ENCODE measurements around the gene ADAMTS2. TPM values are rescaled to one million over a fixed set of nuclear protein-coding genes. Genes with fewer than 3 reads are reported as not detected.

Gene ADAMTS2
- total and polyA plus RNA-seq, 2 experiments from 2014 or later: 1.6 to 8.1 TPM

DNA sequence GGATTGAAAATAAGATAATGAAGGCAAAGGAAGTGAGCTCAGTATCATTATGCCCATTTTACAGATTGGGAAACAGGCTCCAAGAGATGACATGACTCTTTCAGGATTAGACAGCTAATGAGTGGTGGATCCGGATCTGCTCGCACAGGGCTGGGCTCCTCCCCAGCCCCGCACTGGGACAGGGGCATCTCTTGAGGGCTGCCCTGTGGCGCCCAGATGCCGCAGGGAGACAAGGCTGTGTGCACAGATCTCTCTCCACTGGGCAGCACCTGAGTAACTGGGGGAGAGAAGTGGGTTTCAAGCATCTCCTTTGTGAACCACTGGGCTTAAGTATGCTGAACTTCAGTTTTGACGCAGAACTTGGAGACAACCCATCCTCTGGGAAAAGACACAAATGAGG, 43.9 kb downstream of the ADAMTS2 start:
- Histone ChIP-seq H4K20me1 (replicated peaks; ENCODE audit: insufficient read depth) (no peaks in the 10 kb centered on the region), H3K27me3 (ENCODE audit: insufficient read depth) (no peaks in the 10 kb centered on the region), H3K4me3 (no peak overlapping the region), H2AFZ (no peak overlapping the region), H3K4me1 (ENCODE audit: insufficient read depth) (no peaks in the 10 kb centered on the region), H3K27ac (ENCODE audit: low read depth) (no peak overlapping the region), H3F3A (replicated peaks; ENCODE audit: low read depth) (no peaks in the 10 kb centered on the region), H3K4me2 (no peak overlapping the region), H3K9me2 (ENCODE audit: insufficient read depth) (no peaks in the 10 kb centered on the region), H3K36me3 (ENCODE audit: insufficient read depth) (no peaks in the 10 kb centered on the region), H3K79me2 (replicated peaks; ENCODE audit: insufficient read depth) (0 out of 2 replicates have a peak, but pooled peaks cover 8% of the 10 kb centered on the region)
- H3K27me3 Mint-ChIP-seq (ENCODE audit: insufficient read depth, low read depth, poor library complexity): peaks cover 9% of the 10 kb centered on the region
- peaks cover 3% of the 10 kb centered on the region; the same call in 1 of the 3 replicates for H3K36me3 Mint-ChIP-seq (ENCODE audit: low read depth)
- H3K27ac Mint-ChIP-seq: no peak overlapping the region
- DNase-seq (ENCODE audit: low spot score) (no peak), ATAC-seq (no peak)
- H3K4me1 Mint-ChIP-seq: peaks cover 4% of the 10 kb centered on the region; the same call in 2 of the 3 replicates
- TF ChIP-seq, protein P1, sequence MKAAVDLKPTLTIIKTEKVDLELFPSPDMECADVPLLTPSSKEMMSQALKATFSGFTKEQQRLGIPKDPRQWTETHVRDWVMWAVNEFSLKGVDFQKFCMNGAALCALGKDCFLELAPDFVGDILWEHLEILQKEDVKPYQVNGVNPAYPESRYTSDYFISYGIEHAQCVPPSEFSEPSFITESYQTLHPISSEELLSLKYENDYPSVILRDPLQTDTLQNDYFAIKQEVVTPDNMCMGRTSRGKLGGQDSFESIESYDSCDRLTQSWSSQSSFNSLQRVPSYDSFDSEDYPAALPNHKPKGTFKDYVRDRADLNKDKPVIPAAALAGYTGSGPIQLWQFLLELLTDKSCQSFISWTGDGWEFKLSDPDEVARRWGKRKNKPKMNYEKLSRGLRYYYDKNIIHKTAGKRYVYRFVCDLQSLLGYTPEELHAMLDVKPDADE (IDR thresholded peaks at IDR 0.05): no peak
- H3K9me3 Mint-ChIP-seq: peaks cover 31% of the 10 kb centered on the region
- no peak overlapping the region for H3K4me3 Mint-ChIP-seq

DNA sequence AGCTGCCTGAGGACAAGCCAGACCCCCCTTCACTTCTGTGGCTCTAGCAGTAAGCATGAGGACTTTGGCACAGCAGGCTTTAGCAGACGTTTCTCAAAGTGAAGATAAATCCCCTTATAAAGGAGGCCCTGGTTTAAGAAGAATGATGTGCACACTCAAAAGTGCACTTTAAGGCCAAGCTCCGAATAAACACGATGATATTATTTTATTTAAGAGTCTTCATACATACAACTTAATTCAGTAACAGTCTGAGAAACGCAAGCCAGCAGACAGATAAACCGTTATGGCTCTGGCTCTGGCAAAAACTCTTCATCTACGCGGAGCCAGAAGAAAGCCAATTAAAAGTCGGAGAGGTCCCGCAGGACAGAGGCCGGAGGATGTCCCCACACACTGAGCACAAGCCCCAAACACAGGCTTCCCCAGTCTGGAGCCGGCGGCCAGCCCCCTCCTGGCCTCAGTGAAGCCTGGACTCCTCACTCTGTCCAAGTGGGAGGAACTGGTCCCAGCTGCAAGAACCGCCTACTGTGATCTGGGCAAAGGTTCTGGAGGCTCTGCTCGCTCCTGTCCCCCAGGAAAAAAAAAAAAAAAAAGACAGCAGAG, 44.6 kb downstream of the ADAMTS2 start:
- DNase-seq (ENCODE audit: low spot score): no peak
- peak; percentile 28; the same call in 2 of the 3 replicates for ATAC-seq
- peaks cover 10% of the 10 kb centered on the region for H3K27me3 Mint-ChIP-seq (ENCODE audit: insufficient read depth, low read depth, poor library complexity)

More for the DNA sequence above, 44.6 kb downstream of the ADAMTS2 start:
- Histone ChIP-seq H2AFZ (no peak overlapping the region), H3K36me3 (ENCODE audit: insufficient read depth) (no peaks in the 10 kb centered on the region), H3K27me3 (ENCODE audit: insufficient read depth) (no peaks in the 10 kb centered on the region), H3K9me2 (ENCODE audit: insufficient read depth) (no peaks in the 10 kb centered on the region), H3K27ac (ENCODE audit: low read depth) (no peak overlapping the region), H3K4me3 (no peak overlapping the region), H3K4me2 (no peak overlapping the region), H3K4me1 (ENCODE audit: insufficient read depth) (no peaks in the 10 kb centered on the region), H3F3A (replicated peaks; ENCODE audit: low read depth) (no peaks in the 10 kb centered on the region), H3K79me2 (replicated peaks; ENCODE audit: insufficient read depth) (0 out of 2 replicates have a peak, but pooled peaks cover 8% of the 10 kb centered on the region), H4K20me1 (replicated peaks; ENCODE audit: insufficient read depth) (no peaks in the 10 kb centered on the region)
- Mint-ChIP-seq H3K4me3 (no peak overlapping the region), H3K9me3 (peaks cover 26% of the 10 kb centered on the region), H3K36me3 (ENCODE audit: low read depth) (peaks cover 3% of the 10 kb centered on the region; the same call in 1 of the 3 replicates), H3K27ac (no peak overlapping the region), H3K4me1 (peaks cover 4% of the 10 kb centered on the region; the same call in 2 of the 3 replicates)
- TF ChIP-seq, protein P2, sequence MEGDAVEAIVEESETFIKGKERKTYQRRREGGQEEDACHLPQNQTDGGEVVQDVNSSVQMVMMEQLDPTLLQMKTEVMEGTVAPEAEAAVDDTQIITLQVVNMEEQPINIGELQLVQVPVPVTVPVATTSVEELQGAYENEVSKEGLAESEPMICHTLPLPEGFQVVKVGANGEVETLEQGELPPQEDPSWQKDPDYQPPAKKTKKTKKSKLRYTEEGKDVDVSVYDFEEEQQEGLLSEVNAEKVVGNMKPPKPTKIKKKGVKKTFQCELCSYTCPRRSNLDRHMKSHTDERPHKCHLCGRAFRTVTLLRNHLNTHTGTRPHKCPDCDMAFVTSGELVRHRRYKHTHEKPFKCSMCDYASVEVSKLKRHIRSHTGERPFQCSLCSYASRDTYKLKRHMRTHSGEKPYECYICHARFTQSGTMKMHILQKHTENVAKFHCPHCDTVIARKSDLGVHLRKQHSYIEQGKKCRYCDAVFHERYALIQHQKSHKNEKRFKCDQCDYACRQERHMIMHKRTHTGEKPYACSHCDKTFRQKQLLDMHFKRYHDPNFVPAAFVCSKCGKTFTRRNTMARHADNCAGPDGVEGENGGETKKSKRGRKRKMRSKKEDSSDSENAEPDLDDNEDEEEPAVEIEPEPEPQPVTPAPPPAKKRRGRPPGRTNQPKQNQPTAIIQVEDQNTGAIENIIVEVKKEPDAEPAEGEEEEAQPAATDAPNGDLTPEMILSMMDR (conservative IDR thresholded peaks at IDR 0.05; ENCODE audit: low read depth in 2 of 2): no peak
- TF ChIP-seq ZNF114 (CRISPR knock-in tag; IDR thresholded peaks at IDR 0.05): no peak
- TF ChIP-seq NANOG (IDR thresholded peaks at IDR 0.05; ENCODE audit: borderline replicate concordance): no peak
- no peak for TF ChIP-seq CREB1 (CRISPR knock-in tag; IDR thresholded peaks at IDR 0.05; ENCODE audit: low read depth)
- no peak for TF ChIP-seq ZNF331 (CRISPR knock-in tag; IDR thresholded peaks at IDR 0.05; ENCODE audit: low read depth)
- TF ChIP-seq, protein P1 (IDR thresholded peaks at IDR 0.05): no peak
- no peak for TF ChIP-seq EZH2phosphoT487 (IDR thresholded peaks at IDR 0.05; ENCODE audit: unreplicated experiment)
- TF ChIP-seq STAT1 (IDR thresholded peaks at IDR 0.05; ENCODE audit: unreplicated experiment): no peak

All from GM23338 (cell line).